Left ventricle myocardium inferior (tissue), 1 donor: ENCODE data around the gene TBPL2. TPM values are rescaled to one million over a fixed set of nuclear protein-coding genes. Genes with fewer than 3 reads are reported as not detected.

ENCODE experiments used
- DNase-seq: peaks from one replicate; pipeline ENCODE4 v3.0.0-alpha.2; 2020
- H3K27ac ChIP-seq: fragments of 200-600 bp; replicated peaks from 2 replicates; pipeline ENCODE4 v1.8.0; 2021
- H3K27me3 ChIP-seq: fragments of 200-600 bp; 2 replicates; pipeline ENCODE4 v1.8.0; 2021; ENCODE audit warnings: low read depth
- H3K36me3 ChIP-seq: fragments of 200-600 bp; 2 replicates; pipeline ENCODE4 v1.8.0; 2021
- H3K4me1 ChIP-seq: fragments of 200-600 bp; 2 replicates; pipeline ENCODE4 v1.8.0; 2021
- H3K4me3 ChIP-seq: fragments of 200-600 bp; 2 replicates; pipeline ENCODE4 v1.8.0; 2021; ENCODE audit warnings: mild to moderate bottlenecking, moderate library complexity
- H3K9me3 ChIP-seq: fragments of 200-600 bp; replicated peaks from 2 replicates; pipeline ENCODE4 v1.8.0; 2021
- CTCF ChIP-seq: fragments of 200-600 bp; IDR thresholded peaks from 2 replicates; pipeline ENCODE4 v1.8.0; 2021; ENCODE audit warnings: antibody characterized with exemption, mild to moderate bottlenecking, borderline replicate concordance
- intact Hi-C: fragments of 100-400 bp; cut with micrococcal nuclease; formaldehyde crosslinking; loops from one replicate; pipeline ENCODE4 v1.11.0; 2022
- total RNA-seq: library from RNA; stranded (reverse); fragmentation: NEBNext Ultra II Directional; extraction: Animal tissue kit (Norgen Biotek cat#: 25700); gene quantifications from one replicate; pipeline ENCODE4 v1.2.1, GENCODE V29; 2021
- donor health status: DM: no; HTN: yes; CAD: no; lungs with severe emphysema.

The TBPL2 gene
- total RNA-seq, 1 donor from 2014 or later = not detected

- Histone ChIP-seq H3K36me3 (peaks cover 52% of the 10 kb centered on the region), H3K4me1 (peaks cover 3% of the 10 kb centered on the region), H3K27ac (no peak overlapping the region), H3K9me3 (no peaks in the 10 kb centered on the region), H3K4me3 (no peak overlapping the region), H3K27me3 (no peaks in the 10 kb centered on the region)
- no peak for DNase-seq
- intact Hi-C loops = no loop called here
- TF ChIP-seq CTCF = no peak
These were observed 69.4 kb downstream of the TBPL2 start for GRCh38 chr14:55370883-55371455.

GRCh38 chr14:55366271-55366670, 74.1 kb downstream of the TBPL2 start:
- H3K9me3 ChIP-seq = no peaks in the 10 kb centered on the region
- no peak overlapping the region for H3K27ac ChIP-seq
- DNase-seq = no peak
- no peak overlapping the region for H3K4me3 ChIP-seq
- no peaks in the 10 kb centered on the region for H3K4me1 ChIP-seq
- intact Hi-C loops = no loop called here
- TF ChIP-seq CTCF = no peak
- H3K27me3 ChIP-seq = no peaks in the 10 kb centered on the region
- H3K36me3 ChIP-seq = peaks cover 63% of the 10 kb centered on the region

Other genes with a start within 250 kb of the TBPL2 start
- gene DLGAP5, start 249.0 kb downstream of the TBPL2 start, total RNA-seq = 0.14 TPM
- gene FBXO34, start 169.2 kb downstream of the TBPL2 start, total RNA-seq = 22.4 TPM
- gene ATG14, start 28.8 kb downstream of the TBPL2 start, total RNA-seq = 13.2 TPM
- 294 TPM for gene KTN1, start 139.6 kb upstream of the TBPL2 start, total RNA-seq